HepG2 (cell line): ENCODE measurements around the gene RERE. TPM values are rescaled to one million over a fixed set of nuclear protein-coding genes. Genes with fewer than 3 reads are reported as not detected.

ENCODE experiments used
- ASH2L ChIP-seq: fragments of 300-600, 200-600 bp; sonication (generic); IDR thresholded peaks from 2 replicates; pipeline ENCODE4 v1.7.0; 2017; ENCODE audit warnings: low read depth, mild to moderate bottlenecking, moderate library complexity, mixed read lengths, low read length; ENCODE audit not compliant: insufficient read length
- ATF7 ChIP-seq, 2 experiments: fragments of 450-650 bp in 1 of 2; sonication (generic) in 1 of 2; formaldehyde crosslinking in 1 of 2; IDR thresholded peaks; 2 replicates each; pipeline versions ENCODE4 v1.4.0 to v1.6.1; 2016 to 2020; ENCODE audit warnings: antibody characterized with exemption in 1 of 2, mild to moderate bottlenecking in 1 of 2, missing genetic modification reagents in 1 of 2
- BORCS8-MEF2B ChIP-seq: sonication (generic); formaldehyde crosslinking; IDR thresholded peaks from 2 replicates; pipeline ENCODE4 v1.8.0; 2022; ENCODE audit warnings: mild to moderate bottlenecking, missing genetic modification reagents
- ETV6 ChIP-seq: sonication (generic); formaldehyde crosslinking; conservative IDR thresholded peaks from 2 replicates; pipeline ENCODE4 v1.4.0; 2020; ENCODE audit warnings: missing genetic modification reagents
- FOXO4 ChIP-seq: sonication (generic); formaldehyde crosslinking; conservative IDR thresholded peaks from 2 replicates; pipeline ENCODE4 v1.8.1; 2023; ENCODE audit warnings: missing genetic modification reagents
- HOXD1 ChIP-seq: sonication (generic); formaldehyde crosslinking; IDR thresholded peaks from 2 replicates; pipeline ENCODE4 v1.5.0; 2020; ENCODE audit warnings: missing genetic modification reagents
- MYNN ChIP-seq: sonication (generic); formaldehyde crosslinking; IDR thresholded peaks from 2 replicates; pipeline ENCODE4 v1.4.0; 2020; ENCODE audit warnings: mild to moderate bottlenecking, low read depth, missing genetic modification reagents
- NPAS2 ChIP-seq: sonication (generic); formaldehyde crosslinking; IDR thresholded peaks from 2 replicates; pipeline ENCODE4 v1.8.0; 2022; ENCODE audit warnings: mild to moderate bottlenecking, missing genetic modification reagents, borderline replicate concordance
- NR2F1 ChIP-seq, 2 experiments: fragments of 450-650 bp in 1 of 2; formaldehyde crosslinking in 1 of 2; IDR thresholded peaks; 2 replicates each; pipeline versions ENCODE4 v1.5.0 to v1.6.1; 2016 to 2020; ENCODE audit warnings: mild to moderate bottlenecking in 1 of 2, missing compliant biosample characterization in 1 of 2, missing genetic modification reagents in 1 of 2, moderate library complexity in 1 of 2
- NR2F2 ChIP-seq: IDR thresholded peaks from 2 replicates; pipeline ENCODE4 v1.6.1; 2012; ENCODE audit warnings: low read depth, inconsistent platforms, borderline replicate concordance
- RARA ChIP-seq: IDR thresholded peaks from 2 replicates; pipeline ENCODE4 v1.6.1; 2016; ENCODE audit warnings: missing genetic modification reagents, missing compliant biosample characterization
- REXO4 ChIP-seq: sonication (generic); formaldehyde crosslinking; IDR thresholded peaks from 2 replicates; pipeline ENCODE4 v1.8.0; 2022; ENCODE audit warnings: missing genetic modification reagents, mild to moderate bottlenecking, borderline replicate concordance
- RXRB ChIP-seq: IDR thresholded peaks from 2 replicates; pipeline ENCODE4 v1.6.1; 2016; ENCODE audit warnings: borderline replicate concordance, missing genetic modification reagents, missing compliant biosample characterization
- SAFB2 ChIP-seq: sonication (generic); formaldehyde crosslinking; IDR thresholded peaks from 2 replicates; pipeline ENCODE4 v1.5.1; 2020; ENCODE audit warnings: missing genetic modification reagents, low read depth, mild to moderate bottlenecking, borderline replicate concordance
- ZNF20 ChIP-seq: sonication (generic); formaldehyde crosslinking; IDR thresholded peaks from 2 replicates; pipeline ENCODE4 v1.4.0; 2020; ENCODE audit warnings: mild to moderate bottlenecking, moderate library complexity, missing genetic modification reagents
- ZNF33A ChIP-seq: sonication (generic); formaldehyde crosslinking; IDR thresholded peaks from 2 replicates; pipeline ENCODE4 v1.5.1; 2020; ENCODE audit warnings: missing genetic modification reagents, mild to moderate bottlenecking, moderate library complexity, borderline replicate concordance
- ZNF580 ChIP-seq: IDR thresholded peaks from 2 replicates; pipeline ENCODE4 v1.6.1; 2016; ENCODE audit warnings: low read depth, borderline replicate concordance
- polyA plus RNA-seq, 8 experiments: library from polyadenylated mRNA; depleted of rRNA in 3 of 8; stranded (reverse) in 7 of 8; unstranded in 1 of 8; fragments of >200 nt; fragmentation: Illumina TruSeq in 4 of 8; extraction: Trizol in 4 of 8; gene quantifications; 2 replicates each; pipeline versions ENCODE4 v1.2.1 to v1.2.3, GENCODE V29; 2011 to 2016; ENCODE audit warnings: low read depth in 4 of 8, missing spikeins in 1 of 8, mixed read lengths in 1 of 8; ENCODE audit not compliant: insufficient read depth in 1 of 8
- total RNA-seq, 5 experiments: library from RNA; depleted of rRNA; stranded (reverse); fragments of >200 nt; fragmentation: Illumina TruSeq; extraction: Trizol; gene quantifications; 2 replicates each; pipeline ENCODE4 v1.2.3, GENCODE V29; 2016; ENCODE audit warnings: low read depth in 1 of 5
- TF ChIP-seq, protein P1 (sequence below): sonication (generic); formaldehyde crosslinking; IDR thresholded peaks from 2 replicates; pipeline ENCODE4 v1.5.0; 2020; ENCODE audit warnings: mild to moderate bottlenecking, missing genetic modification reagents, borderline replicate concordance
- TF ChIP-seq, protein P2 (sequence below): IDR thresholded peaks from 2 replicates; pipeline ENCODE4 v1.6.1; 2018; ENCODE audit warnings: missing genetic modification reagents, mild to moderate bottlenecking, missing compliant biosample characterization

RERE gene
- total and polyA plus RNA-seq, 2 of the 13 experiments (the other 11 are each of a cell fraction or from before 2014, with no cell fraction given) = 18.3 to 21.9 TPM

- TF ChIP-seq BORCS8-MEF2B (CRISPR knock-in tag) (no peak), ZNF580 (CRISPR knock-in tag) (no peak), SAFB2 (CRISPR knock-in tag) (no peak), MYNN (no peak), ETV6 (CRISPR knock-in tag) (no peak), REXO4 (CRISPR knock-in tag) (no peak), NR2F2 (0 out of 2 replicates have a peak, but pooled peaks have one; percentile 29), ZNF33A (CRISPR knock-in tag) (no peak), HOXD1 (CRISPR knock-in tag) (no peak), NPAS2 (CRISPR knock-in tag) (no peak), ATF7 (IDR thresholded peaks at IDR 0.05) (no peak), ATF7 (CRISPR knock-in tag; IDR thresholded peaks at IDR 0.05) (no peak), ASH2L (peak; percentile 59), ZNF20 (CRISPR knock-in tag) (no peak), FOXO4 (no peak), NR2F1 (CRISPR knock-in tag; IDR thresholded peaks at IDR 0.05) (no peak), RXRB (CRISPR knock-in tag) (0 out of 2 replicates have a peak, but pooled peaks have one; percentile 11), RARA (CRISPR knock-in tag) (peak; percentile 22; the same call in 1 of the 2 replicates)
- TF ChIP-seq, protein P1, sequence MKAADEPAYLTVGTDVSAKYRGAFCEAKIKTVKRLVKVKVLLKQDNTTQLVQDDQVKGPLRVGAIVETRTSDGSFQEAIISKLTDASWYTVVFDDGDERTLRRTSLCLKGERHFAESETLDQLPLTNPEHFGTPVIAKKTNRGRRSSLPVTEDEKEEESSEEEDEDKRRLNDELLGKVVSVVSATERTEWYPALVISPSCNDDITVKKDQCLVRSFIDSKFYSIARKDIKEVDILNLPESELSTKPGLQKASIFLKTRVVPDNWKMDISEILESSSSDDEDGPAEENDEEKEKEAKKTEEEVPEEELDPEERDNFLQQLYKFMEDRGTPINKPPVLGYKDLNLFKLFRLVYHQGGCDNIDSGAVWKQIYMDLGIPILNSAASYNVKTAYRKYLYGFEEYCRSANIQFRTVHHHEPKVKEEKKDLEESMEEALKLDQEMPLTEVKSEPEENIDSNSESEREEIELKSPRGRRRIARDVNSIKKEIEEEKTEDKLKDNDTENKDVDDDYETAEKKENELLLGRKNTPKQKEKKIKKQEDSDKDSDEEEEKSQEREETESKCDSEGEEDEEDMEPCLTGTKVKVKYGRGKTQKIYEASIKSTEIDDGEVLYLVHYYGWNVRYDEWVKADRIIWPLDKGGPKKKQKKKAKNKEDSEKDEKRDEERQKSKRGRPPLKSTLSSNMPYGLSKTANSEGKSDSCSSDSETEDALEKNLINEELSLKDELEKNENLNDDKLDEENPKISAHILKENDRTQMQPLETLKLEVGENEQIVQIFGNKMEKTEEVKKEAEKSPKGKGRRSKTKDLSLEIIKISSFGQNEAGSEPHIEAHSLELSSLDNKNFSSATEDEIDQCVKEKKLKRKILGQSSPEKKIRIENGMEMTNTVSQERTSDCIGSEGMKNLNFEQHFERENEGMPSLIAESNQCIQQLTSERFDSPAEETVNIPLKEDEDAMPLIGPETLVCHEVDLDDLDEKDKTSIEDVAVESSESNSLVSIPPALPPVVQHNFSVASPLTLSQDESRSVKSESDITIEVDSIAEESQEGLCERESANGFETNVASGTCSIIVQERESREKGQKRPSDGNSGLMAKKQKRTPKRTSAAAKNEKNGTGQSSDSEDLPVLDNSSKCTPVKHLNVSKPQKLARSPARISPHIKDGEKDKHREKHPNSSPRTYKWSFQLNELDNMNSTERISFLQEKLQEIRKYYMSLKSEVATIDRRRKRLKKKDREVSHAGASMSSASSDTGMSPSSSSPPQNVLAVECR (CRISPR knock-in tag) = no peak
- TF ChIP-seq, protein P2, sequence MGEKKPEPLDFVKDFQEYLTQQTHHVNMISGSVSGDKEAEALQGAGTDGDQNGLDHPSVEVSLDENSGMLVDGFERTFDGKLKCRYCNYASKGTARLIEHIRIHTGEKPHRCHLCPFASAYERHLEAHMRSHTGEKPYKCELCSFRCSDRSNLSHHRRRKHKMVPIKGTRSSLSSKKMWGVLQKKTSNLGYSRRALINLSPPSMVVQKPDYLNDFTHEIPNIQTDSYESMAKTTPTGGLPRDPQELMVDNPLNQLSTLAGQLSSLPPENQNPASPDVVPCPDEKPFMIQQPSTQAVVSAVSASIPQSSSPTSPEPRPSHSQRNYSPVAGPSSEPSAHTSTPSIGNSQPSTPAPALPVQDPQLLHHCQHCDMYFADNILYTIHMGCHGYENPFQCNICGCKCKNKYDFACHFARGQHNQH (CRISPR knock-in tag) = no peak
Measured at GRCh38 chr1:8680664-8681650, 136.5 kb downstream of the RERE start (continued).
